Tibial nerve (tissue), 4 donors: Measurements from ENCODE around the gene PNMT. TPM values are rescaled to one million over a fixed set of nuclear protein-coding genes. Genes with fewer than 3 reads are reported as not detected.
"Not testable (repeated sequence)": the region's sequence is repeated elsewhere in the genome, so short reads cannot be mapped to it uniquely, and the experiment has no call there.

ENCODE experiments used
- DNase-seq, 2 donors: peaks; one replicate each; pipeline ENCODE4 v3.0.0-alpha.2; 2019; ENCODE audit warnings: low spot score in 2 of 2
- H3K27ac ChIP-seq, 4 donors: fragments of 200-600 bp; sonication (generic) in 3 of 4; one replicate each; pipeline ENCODE4 v1.5.1; 2017 to 2019; ENCODE audit warnings: mild to moderate bottlenecking in 1 of 4
- H3K27me3 ChIP-seq, 2 donors: fragments of 200-600 bp; sonication (generic) in 1 of 2; one replicate each; pipeline versions ENCODE4 v1.5.1 to v1.6.0; 2017 to 2019
- H3K36me3 ChIP-seq, 3 donors: fragments of 200-600 bp; sonication (generic); one replicate each; pipeline ENCODE4 v1.5.1; 2018 to 2019
- H3K4me1 ChIP-seq, 4 donors: fragments of 200-600 bp; sonication (generic) in 3 of 4; one replicate each; pipeline ENCODE4 v1.5.1; 2017 to 2019
- H3K4me3 ChIP-seq, 4 donors: fragments of 200-600 bp; sonication (generic) in 3 of 4; one replicate each; pipeline ENCODE4 v1.5.1; 2017 to 2019; ENCODE audit warnings: mild to moderate bottlenecking in 1 of 4, moderate library complexity in 1 of 4
- H3K9me3 ChIP-seq, 4 donors: fragments of 200-600 bp; sonication (generic) in 3 of 4; one replicate each; pipeline ENCODE4 v1.5.1; 2017 to 2019
- CTCF ChIP-seq, 5 experiments: fragments of 200-600 bp in 3 of 5; fragments of 450-650 bp in 2 of 5; sonication (generic) in 3 of 5; IDR thresholded peaks; one replicate each; pipeline ENCODE4 v1.5.1; 2016 to 2019; ENCODE audit warnings: antibody characterized with exemption in 5 of 5, mild to moderate bottlenecking in 3 of 5, moderate library complexity in 2 of 5
- EP300 ChIP-seq, 2 donors: sonication (generic); formaldehyde crosslinking; IDR thresholded peaks; one replicate each; pipeline ENCODE4 v1.6.1; 2017; ENCODE audit warnings: antibody characterized with exemption in 2 of 2, mild to moderate bottlenecking in 1 of 2
- POLR2A ChIP-seq, 2 donors: fragments of 450-650 bp; IDR thresholded peaks; one replicate each; pipeline ENCODE4 v1.6.1; 2017; ENCODE audit warnings: antibody characterized with exemption in 2 of 2, mild to moderate bottlenecking in 2 of 2, moderate library complexity in 2 of 2
- WGBS, 2 donors: methylation state at CpG; one replicate each; pipeline ENCODE4 v1.1.5; 2018; 5-methylcytosine and 5-hydroxymethylcytosine counted together
- total RNA-seq, 4 donors: library from RNA; depleted of rRNA; stranded (reverse); fragments of >200 nt; gene quantifications; one replicate each; pipeline ENCODE4 v1.1.0, GENCODE V29; 2016

PNMT gene
- total RNA-seq, 4 donors from 2014 or later, result 2.4 to 19.6 (median 12.4) TPM

- H3K9me3 ChIP-seq, result no peaks in the 10 kb centered on the region
- no peak overlapping the region for H3K4me3 ChIP-seq
- H3K36me3 ChIP-seq, result peaks cover 0 to 85% (median 7%) of the 10 kb centered on the region in 3 donors
- peaks cover 0 to 45% (median 25%) of the 10 kb centered on the region in 4 donors for H3K4me1 ChIP-seq
- H3K27me3 ChIP-seq, result no peaks in the 10 kb centered on the region
- TF ChIP-seq CTCF (IDR thresholded peaks at IDR 0.05), result no peak
- TF ChIP-seq POLR2A (IDR thresholded peaks at IDR 0.05), result no peak
- no peak for TF ChIP-seq EP300 (IDR thresholded peaks at IDR 0.05)
- DNase-seq, result no peak
- peak overlapping the region in 1 of 4 donors; percentile 97 for H3K27ac ChIP-seq
- WGBS, 2 donors, result 84 to 87% methylated on average over 20 of the region's 20 CpGs
Observed at GRCh38 chr17:39709998-39710964, 42.0 kb downstream of the PNMT start.

- H3K27me3 ChIP-seq, DNase-seq, H3K4me3 ChIP-seq, H3K9me3 ChIP-seq, H3K27ac ChIP-seq: not testable (repeated sequence)
- 79 to 84% methylated on average over 11 of the region's 11 CpGs for WGBS, 2 donors
- Histone ChIP-seq H3K4me1 (peaks cover 0 to 37% (median 17%) of the 10 kb centered on the region in 4 donors), H3K36me3 (peaks cover 2 to 93% (median 7%) of the 10 kb centered on the region in 3 donors)
Observed at GRCh38 chr17:39711071-39711470, 42.8 kb downstream of the PNMT start.

- Histone ChIP-seq H3K27me3 (no peaks in the 10 kb centered on the region), H3K36me3 (peaks cover 3 to 100% (median 7%) of the 10 kb centered on the region in 3 donors), H3K9me3 (no peaks in the 10 kb centered on the region), H3K4me3 (no peak overlapping the region), H3K4me1 (peaks cover 0 to 29% (median 10%) of the 10 kb centered on the region in 4 donors), H3K27ac (no peak overlapping the region)
- no peak for DNase-seq
- WGBS, 2 donors, result 89 to 91% methylated on average over 10 of the region's 10 CpGs
- TF ChIP-seq CTCF (IDR thresholded peaks at IDR 0.05), result no peak
- no peak for TF ChIP-seq POLR2A (IDR thresholded peaks at IDR 0.05)
- TF ChIP-seq EP300 (IDR thresholded peaks at IDR 0.05), result no peak
Observed at GRCh38 chr17:39711851-39712250, 43.6 kb downstream of the PNMT start.

- no peak overlapping the region for H3K27ac ChIP-seq
- H3K4me1 ChIP-seq, result peaks cover 0 to 5% (median 0%) of the 10 kb centered on the region in 4 donors
- TF ChIP-seq EP300 (IDR thresholded peaks at IDR 0.05), result no peak
- no peaks in the 10 kb centered on the region for H3K9me3 ChIP-seq
- WGBS, 2 donors, result 73 to 81% methylated on average over 4 of the region's 4 CpGs
- H3K27me3 ChIP-seq, result no peaks in the 10 kb centered on the region
- H3K4me3 ChIP-seq, result no peak overlapping the region
- no peak for DNase-seq
- peaks cover 3 to 100% (median 7%) of the 10 kb centered on the region in 3 donors for H3K36me3 ChIP-seq
Observed at GRCh38 chr17:39714234-39714633, 46.0 kb downstream of the PNMT start.

- 94 to 95% methylated on average over 18 of the region's 18 CpGs for WGBS, 2 donors
- TF ChIP-seq CTCF (IDR thresholded peaks at IDR 0.05) (no peak), EP300 (IDR thresholded peaks at IDR 0.05) (no peak), POLR2A (IDR thresholded peaks at IDR 0.05) (no peak)
- H3K36me3 ChIP-seq, result peaks cover 0 to 100% (median 3%) of the 10 kb centered on the region in 3 donors
Observed at GRCh38 chr17:39715375-39716072, 47.3 kb downstream of the PNMT start.

More at GRCh38 chr17:39715375-39716072, 47.3 kb downstream of the PNMT start:
- no peak overlapping the region for H3K27ac ChIP-seq
- no peaks in the 10 kb centered on the region for H3K27me3 ChIP-seq
- H3K4me3 ChIP-seq, result no peak overlapping the region
- no peaks in the 10 kb centered on the region for H3K9me3 ChIP-seq
- H3K4me1 ChIP-seq, result no peaks in the 10 kb centered on the region
- DNase-seq, result no peak
